Nasal cavity respiratory epithelium epithelial cell of viscerocranial mucosa (primary cell): Measurements from ENCODE around the gene GON7. TPM values are rescaled to one million over a fixed set of nuclear protein-coding genes. Genes with fewer than 3 reads are reported as not detected.

Experiments used
- total RNA-seq: library from RNA; depleted of rRNA; stranded (reverse); fragments of >200 nt; gene quantifications from 2 replicates; pipeline ENCODE4 v1.2.3, GENCODE V29; 2014

The GON7 gene, protein sequence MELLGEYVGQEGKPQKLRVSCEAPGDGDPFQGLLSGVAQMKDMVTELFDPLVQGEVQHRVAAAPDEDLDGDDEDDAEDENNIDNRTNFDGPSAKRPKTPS
- 8.0 and 8.2 TPM in 2 replicates for total RNA-seq

DNA sequence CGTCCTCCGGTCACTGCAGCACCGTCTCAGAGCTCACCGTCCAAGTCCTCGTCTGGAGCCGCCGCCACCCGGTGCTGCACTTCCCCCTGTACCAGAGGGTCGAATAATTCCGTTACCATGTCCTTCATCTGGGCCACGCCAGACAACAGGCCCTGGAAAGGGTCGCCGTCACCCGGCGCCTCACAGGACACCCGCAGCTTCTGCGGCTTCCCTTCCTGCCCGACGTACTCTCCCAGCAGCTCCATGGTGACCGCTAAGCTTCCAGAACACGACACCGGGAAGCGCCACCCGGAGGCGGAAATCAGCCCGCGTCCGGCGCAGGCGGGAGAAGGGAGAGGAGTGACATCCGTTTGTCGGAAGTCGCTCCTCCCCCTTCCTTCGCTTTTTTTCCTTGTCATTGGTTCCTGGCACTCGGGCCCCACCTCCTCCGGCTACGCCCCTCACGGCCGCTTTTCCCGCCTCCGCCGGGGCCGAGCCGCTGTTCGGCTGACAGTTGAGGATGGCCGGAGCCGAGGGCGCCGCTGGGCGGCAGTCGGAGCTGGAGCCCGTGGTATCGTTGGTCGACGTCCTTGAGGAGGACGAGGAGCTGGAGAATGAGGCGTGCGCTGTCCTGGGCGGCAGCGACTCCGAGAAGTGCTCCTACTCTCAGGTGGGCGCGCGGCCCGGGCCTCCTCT lies at the start of gene GON7, which contains the start of gene UBR7:
TSS of gene GON7 (minus strand) at position 273 of the 675 bp plus-strand sequence. CDS start at position 245, 28 bp downstream.
TSS of gene UBR7 (plus strand) at position 464 of the 675 bp plus-strand sequence. CDS start at position 500, 36 bp downstream.

GRCh38 chr14:93184391-93185348 lies 22.2 kb downstream of the GON7 start, which contains the start of the genes LYSET and MOAP1:
LYSET (plus strand) TSS chr14:93185317; CDS start chr14:93185406, 89 bp downstream.
MOAP1 (minus strand) TSS chr14:93184897; CDS start chr14:93184242, 655 bp downstream.

Other genes starting within 250 kb of the GON7 start
- 30.1 and 35.2 TPM in 2 replicates for gene ITPK1, start 91.1 kb downstream of the GON7 start, total RNA-seq
- gene MOAP1, start 22.2 kb downstream of the GON7 start, total RNA-seq, result 20.2 and 21.6 TPM in 2 replicates
- 14.0 and 15.4 TPM in 2 replicates for gene LYSET, start 21.7 kb downstream of the GON7 start, total RNA-seq
- 16.4 and 24.5 TPM in 2 replicates for gene UBR7, start 191 bp upstream of the GON7 start, total RNA-seq
- 30.4 and 32.1 TPM in 2 replicates for gene BTBD7, start 126.0 kb upstream of the GON7 start, total RNA-seq
- not detected in 2 replicates for gene COX8C, start 140.1 kb upstream of the GON7 start, total RNA-seq
- under 0.01 and 0.21 TPM in 2 replicates for gene UNC79, start 223.9 kb upstream of the GON7 start, total RNA-seq